Kidney epithelial cell (primary cell): ENCODE measurements around the gene EIF3C. TPM values are rescaled to one million over a fixed set of nuclear protein-coding genes. Genes with fewer than 3 reads are reported as not detected.
"Not testable (repeated sequence)": the region's sequence is repeated elsewhere in the genome, so short reads cannot be mapped to it uniquely, and the experiment has no call there.

Source experiments
- DNase-seq: peaks from one replicate; pipeline ENCODE4 v3.0.0-alpha.2; 2010; ENCODE audit warnings: low read depth
- H3K27me3 ChIP-seq: 2 replicates; pipeline ENCODE4 v1.6.0; 2011; ENCODE audit warnings: low read length; ENCODE audit not compliant: control insufficient read depth, insufficient read depth
- H3K36me3 ChIP-seq: 2 replicates; pipeline ENCODE4 v1.5.1; 2011; ENCODE audit warnings: low read length; ENCODE audit not compliant: control insufficient read depth, insufficient read depth
- H3K4me3 ChIP-seq: 2 replicates; pipeline ENCODE4 v1.5.1; 2011; ENCODE audit warnings: low read depth, mild to moderate bottlenecking, control low read depth, low read length
- total RNA-seq: library from RNA; depleted of rRNA; stranded (reverse); fragments of >200 nt; gene quantifications from 2 replicates; pipeline ENCODE4 v1.2.3, GENCODE V29; 2015

Gene EIF3C, protein sequence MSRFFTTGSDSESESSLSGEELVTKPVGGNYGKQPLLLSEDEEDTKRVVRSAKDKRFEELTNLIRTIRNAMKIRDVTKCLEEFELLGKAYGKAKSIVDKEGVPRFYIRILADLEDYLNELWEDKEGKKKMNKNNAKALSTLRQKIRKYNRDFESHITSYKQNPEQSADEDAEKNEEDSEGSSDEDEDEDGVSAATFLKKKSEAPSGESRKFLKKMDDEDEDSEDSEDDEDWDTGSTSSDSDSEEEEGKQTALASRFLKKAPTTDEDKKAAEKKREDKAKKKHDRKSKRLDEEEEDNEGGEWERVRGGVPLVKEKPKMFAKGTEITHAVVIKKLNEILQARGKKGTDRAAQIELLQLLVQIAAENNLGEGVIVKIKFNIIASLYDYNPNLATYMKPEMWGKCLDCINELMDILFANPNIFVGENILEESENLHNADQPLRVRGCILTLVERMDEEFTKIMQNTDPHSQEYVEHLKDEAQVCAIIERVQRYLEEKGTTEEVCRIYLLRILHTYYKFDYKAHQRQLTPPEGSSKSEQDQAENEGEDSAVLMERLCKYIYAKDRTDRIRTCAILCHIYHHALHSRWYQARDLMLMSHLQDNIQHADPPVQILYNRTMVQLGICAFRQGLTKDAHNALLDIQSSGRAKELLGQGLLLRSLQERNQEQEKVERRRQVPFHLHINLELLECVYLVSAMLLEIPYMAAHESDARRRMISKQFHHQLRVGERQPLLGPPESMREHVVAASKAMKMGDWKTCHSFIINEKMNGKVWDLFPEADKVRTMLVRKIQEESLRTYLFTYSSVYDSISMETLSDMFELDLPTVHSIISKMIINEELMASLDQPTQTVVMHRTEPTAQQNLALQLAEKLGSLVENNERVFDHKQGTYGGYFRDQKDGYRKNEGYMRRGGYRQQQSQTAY
- total RNA-seq: 322 and 386 TPM in 2 replicates

DNA sequence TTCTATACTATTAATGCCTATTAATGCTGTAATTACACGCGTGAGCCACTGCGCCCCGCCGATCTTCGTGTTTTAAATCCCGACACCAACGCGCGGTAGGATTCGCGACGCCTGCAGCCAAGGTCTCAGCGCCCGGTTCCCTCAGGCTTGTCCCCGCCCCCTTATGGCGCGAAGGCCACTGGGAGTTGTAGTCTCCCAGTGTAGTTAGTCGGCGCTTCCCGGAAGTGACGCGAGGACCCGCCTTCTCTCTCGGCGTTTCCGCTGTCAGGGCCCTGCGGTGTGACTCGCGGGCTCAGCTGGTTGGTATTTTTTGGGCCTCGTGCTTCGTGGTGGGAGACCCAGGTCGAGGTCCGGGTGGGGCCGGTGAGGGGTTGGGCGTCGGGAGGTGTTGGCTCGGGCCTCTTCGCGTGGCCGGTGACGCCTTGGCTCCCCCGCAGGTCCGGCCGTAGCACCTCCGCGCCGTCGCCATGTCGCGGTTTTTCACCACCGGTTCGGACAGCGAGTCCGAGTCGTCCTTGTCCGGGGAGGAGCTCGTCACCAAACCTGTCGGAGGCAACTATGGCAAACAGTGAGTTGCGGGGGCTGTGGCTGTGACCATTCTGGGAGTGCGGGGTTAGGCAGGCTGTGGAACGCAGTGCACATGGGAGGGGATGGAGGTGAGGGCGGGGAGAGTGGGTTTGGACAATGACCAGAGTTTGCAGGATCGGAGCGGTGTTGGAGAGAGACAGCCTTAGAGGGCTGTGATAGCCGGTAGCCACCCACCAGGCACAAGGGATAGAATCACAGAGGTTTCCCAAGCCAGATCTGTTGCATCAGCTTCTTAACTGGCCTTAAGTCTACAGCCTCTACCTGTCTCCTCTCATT, at the start of gene EIF3C:
EIF3C (plus strand) TSS at position 245 of the 864 bp plus-strand sequence; CDS start at position 468, 223 bp downstream.
- not testable (repeated sequence) for H3K36me3 ChIP-seq, H3K4me3 ChIP-seq, H3K27me3 ChIP-seq, DNase-seq

DNA sequence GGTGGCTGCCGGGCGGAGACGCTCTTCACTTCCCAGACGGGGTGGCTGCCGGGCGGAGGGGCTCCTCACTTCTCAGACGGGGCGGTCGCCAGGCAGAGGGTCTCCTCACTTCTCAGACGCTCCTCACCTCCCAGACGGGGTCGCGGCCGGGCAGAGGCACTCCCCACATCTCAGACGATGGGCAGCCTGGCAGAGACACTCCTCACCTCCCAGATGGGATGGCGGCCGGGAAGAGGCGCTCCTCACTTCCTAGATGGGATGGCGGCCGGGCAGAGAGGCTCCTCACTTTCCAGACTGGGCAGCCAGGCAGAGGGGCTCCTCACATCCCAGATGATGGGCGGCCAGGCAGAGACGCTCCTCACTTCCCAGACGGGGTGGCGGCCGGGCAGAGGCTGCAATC, 45.0 kb upstream of the EIF3C start:
- H3K4me3 ChIP-seq, H3K27me3 ChIP-seq, DNase-seq, H3K36me3 ChIP-seq: not testable (repeated sequence)

DNA sequence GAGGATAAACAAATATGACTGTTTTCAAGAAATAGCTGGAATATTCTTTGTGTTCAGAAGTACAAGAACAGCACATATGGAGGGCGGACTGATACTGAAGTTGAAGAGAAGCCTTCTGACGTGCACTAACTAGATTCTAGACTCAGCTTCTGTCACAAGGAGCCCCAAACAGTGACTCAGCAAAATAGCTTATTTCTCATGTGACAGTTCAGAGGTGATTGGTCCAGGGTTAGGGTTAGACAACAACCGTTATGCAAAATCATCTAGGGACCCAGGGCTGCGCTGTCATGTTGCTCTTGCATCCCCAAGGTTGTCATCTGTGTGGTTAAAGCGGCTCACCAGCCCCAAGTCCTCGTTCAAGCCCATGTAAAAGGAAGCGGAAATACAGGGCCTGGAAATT, 43.8 kb upstream of the EIF3C start:
- H3K27me3 ChIP-seq, H3K36me3 ChIP-seq, H3K4me3 ChIP-seq, DNase-seq: not testable (repeated sequence)

GRCh38 chr16:28668199-28668598, 43.1 kb upstream of the EIF3C start:
- not testable (repeated sequence) for DNase-seq, H3K4me3 ChIP-seq, H3K36me3 ChIP-seq, H3K27me3 ChIP-seq

DNA sequence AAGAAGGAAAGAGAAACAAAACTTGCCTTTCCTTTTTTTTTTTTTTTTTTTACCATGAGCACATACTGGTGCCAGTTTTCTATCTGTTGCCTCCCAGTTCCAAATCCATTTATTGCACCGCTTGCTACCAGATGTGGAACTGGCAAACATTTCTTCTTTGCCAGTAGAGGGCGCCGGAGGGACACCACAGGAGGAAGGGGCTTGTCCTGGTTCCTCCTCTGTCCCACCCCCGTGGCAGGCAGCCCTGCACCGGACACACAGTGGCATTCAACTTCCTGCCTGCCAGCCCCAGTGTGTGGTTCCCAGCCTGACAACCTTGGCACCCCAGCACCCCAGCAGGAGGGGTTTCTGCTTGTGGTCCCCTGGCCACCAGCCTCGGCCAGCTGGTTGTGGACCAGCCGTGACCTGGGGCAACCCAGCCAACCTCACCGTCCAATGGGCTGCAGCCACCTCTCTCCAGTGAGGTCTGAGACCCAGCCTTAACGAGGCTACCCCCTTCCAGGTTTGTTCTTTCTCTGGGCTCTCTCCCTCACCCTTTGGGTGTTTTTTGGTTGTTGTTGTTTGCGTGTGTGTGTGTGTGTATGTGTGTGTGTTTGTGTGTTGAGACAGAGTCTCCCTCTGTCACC, 22.8 kb upstream of the EIF3C start:
- not testable (repeated sequence) for DNase-seq, H3K27me3 ChIP-seq

DNA sequence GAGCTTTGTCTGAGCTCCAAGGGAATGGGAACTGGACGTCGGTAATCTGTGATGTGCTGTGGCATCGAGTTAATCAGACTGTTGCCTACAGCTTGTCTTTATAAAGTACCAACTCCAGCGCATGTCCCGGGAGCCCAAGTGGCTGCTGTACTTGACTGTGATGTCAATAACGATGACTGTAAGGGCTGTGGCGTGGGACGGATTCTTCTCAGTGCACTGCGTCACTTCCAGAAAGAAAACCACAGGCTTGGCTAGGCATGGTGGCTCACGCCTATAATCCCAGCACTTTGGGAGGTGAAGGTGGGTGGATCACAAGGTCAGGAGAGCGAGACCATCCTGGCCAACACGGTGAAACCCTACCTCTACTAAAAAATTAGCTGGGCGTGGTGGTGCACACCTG, 21.8 kb upstream of the EIF3C start:
- H3K36me3 ChIP-seq, DNase-seq, H3K4me3 ChIP-seq, H3K27me3 ChIP-seq: not testable (repeated sequence)

More for the DNA sequence above, 22.8 kb upstream of the EIF3C start:
- H3K4me3 ChIP-seq, H3K36me3 ChIP-seq: not testable (repeated sequence)

GRCh38 chr16:28691722-28692121, 19.5 kb upstream of the EIF3C start:
- H3K4me3 ChIP-seq, DNase-seq, H3K27me3 ChIP-seq, H3K36me3 ChIP-seq: not testable (repeated sequence)

- not testable (repeated sequence) for H3K27me3 ChIP-seq, DNase-seq, H3K36me3 ChIP-seq, H3K4me3 ChIP-seq
Observed at GRCh38 chr16:28693257-28693950, 17.9 kb upstream of the EIF3C start.

DNA sequence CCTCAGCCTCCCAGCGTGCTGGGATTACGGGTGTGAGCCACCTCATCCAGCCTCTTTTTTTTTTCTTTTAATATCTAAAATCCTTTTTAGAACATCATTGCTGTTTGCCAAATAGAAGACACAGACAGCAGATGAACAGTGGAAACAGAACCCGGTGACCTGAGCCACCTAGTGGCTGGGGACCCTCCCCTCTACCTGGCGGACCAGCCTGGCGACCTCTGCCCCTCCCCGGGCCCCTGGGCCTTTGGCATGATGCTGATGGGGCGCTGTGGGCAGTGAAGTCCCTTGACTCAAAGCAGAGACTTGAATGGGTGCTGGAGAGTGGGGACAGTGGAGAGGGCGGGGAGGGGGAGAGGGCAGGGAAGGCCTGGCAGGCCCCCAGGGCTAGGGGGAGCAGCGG, 11.5 kb upstream of the EIF3C start:
- H3K4me3 ChIP-seq, H3K36me3 ChIP-seq, H3K27me3 ChIP-seq, DNase-seq: not testable (repeated sequence)

- H3K27me3 ChIP-seq, H3K4me3 ChIP-seq, DNase-seq, H3K36me3 ChIP-seq: not testable (repeated sequence)
Observed at GRCh38 chr16:28700349-28700748, 10.9 kb upstream of the EIF3C start.

- not testable (repeated sequence) for H3K36me3 ChIP-seq, H3K4me3 ChIP-seq, DNase-seq, H3K27me3 ChIP-seq
Observed at GRCh38 chr16:28701384-28701783, 9.9 kb upstream of the EIF3C start.

DNA sequence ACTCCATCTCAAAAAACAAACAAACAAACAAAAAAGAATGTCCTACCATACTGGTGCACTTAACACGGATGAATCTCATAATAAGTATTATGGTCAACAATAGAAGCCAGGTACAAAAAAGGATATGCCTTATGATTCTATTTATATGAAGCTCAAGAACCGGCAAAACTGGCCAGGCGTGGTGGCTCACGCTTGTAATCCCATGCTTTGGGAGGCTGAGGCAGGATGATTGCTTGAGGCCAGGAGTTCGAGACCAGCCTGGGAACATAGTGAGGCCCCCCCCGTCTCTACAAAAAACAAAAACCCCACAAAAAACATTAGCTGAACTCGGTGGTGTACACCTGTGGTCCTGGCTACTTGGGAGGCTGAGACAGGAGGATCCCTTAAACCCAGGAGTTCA, 7.0 kb upstream of the EIF3C start:
- H3K4me3 ChIP-seq, DNase-seq, H3K27me3 ChIP-seq, H3K36me3 ChIP-seq: not testable (repeated sequence)

GRCh38 chr16:28722852-28723650, 11.8 kb downstream of the EIF3C start:
- not testable (repeated sequence) for H3K27me3 ChIP-seq, H3K36me3 ChIP-seq, H3K4me3 ChIP-seq, DNase-seq
